ENCODE results near the gene ERVK3-1. TPM values are rescaled to one million over a fixed set of nuclear protein-coding genes. Genes with fewer than 3 reads are reported as not detected.
A peak's percentile ranks its signal among the peaks of the same experiment; 100 is the strongest.

ERVK3-1 gene
- total RNA-seq, 2 donors from 2014 or later = 40.1 to 54.5 TPM

GRCh38 chr19:58277197-58277596, 28.0 kb upstream of the ERVK3-1 start:
- no peak for DNase-seq (ENCODE audit: low spot score)
- 91% methylated on average over 7 of the region's 7 CpGs for WGBS
- Histone ChIP-seq H3K9me3 (no peaks in the 10 kb centered on the region), H3K36me3 (no peaks in the 10 kb centered on the region), H3K4me1 (replicated peaks) (peaks cover 4% of the 10 kb centered on the region), H3K27ac (no peak overlapping the region), H3K4me3 (no peak overlapping the region), H3K27me3 (replicated peaks; ENCODE audit: insufficient read depth) (no peaks in the 10 kb centered on the region)
- TF ChIP-seq POLR2A (IDR thresholded peaks at IDR 0.05) = no peak
- no peak for TF ChIP-seq CTCF (IDR thresholded peaks at IDR 0.05)
- no peak for TF ChIP-seq POLR2AphosphoS5 (IDR thresholded peaks at IDR 0.05)
- intact Hi-C loops (cut with DNase I) = no loop called here

- no peak for DNase-seq (ENCODE audit: low spot score)
- WGBS = 40% methylated on average over 25 of the region's 25 CpGs
- no peaks in the 10 kb centered on the region for H3K9me3 ChIP-seq
- H3K4me1 ChIP-seq (replicated peaks) = peaks cover 4% of the 10 kb centered on the region
- TF ChIP-seq POLR2AphosphoS5 (IDR thresholded peaks at IDR 0.05) = no peak
- no peak for TF ChIP-seq POLR2A (IDR thresholded peaks at IDR 0.05)
- no peak for TF ChIP-seq CTCF (IDR thresholded peaks at IDR 0.05)
- peak overlapping the region; percentile 81 to 94 for H3K4me3 ChIP-seq
- intact Hi-C loops (cut with DNase I) = no loop called here
- H3K27ac ChIP-seq = peak overlapping the region; percentile 82 to 85
- H3K27me3 ChIP-seq (replicated peaks; ENCODE audit: insufficient read depth) = no peaks in the 10 kb centered on the region
- H3K36me3 ChIP-seq = no peaks in the 10 kb centered on the region
Observed at GRCh38 chr19:58277748-58278540, 27.2 kb upstream of the ERVK3-1 start.

GRCh38 chr19:58278541-58279041, 26.6 kb upstream of the ERVK3-1 start, which contains the start of gene ZNF8:
TSS of gene ZNF8 (plus strand) at chr19:58278955. CDS start at chr19:58279082, 127 bp downstream.
- under 1% methylated on average over 35 of the region's 42 CpGs for WGBS
- no peaks in the 10 kb centered on the region for H3K9me3 ChIP-seq
- no peaks in the 10 kb centered on the region for H3K36me3 ChIP-seq
- peak within 1 kb of the TSS; percentile 81 to 94 for H3K4me3 ChIP-seq
- peak within 1 kb of the TSS; percentile 82 to 85 for H3K27ac ChIP-seq
- TF ChIP-seq CTCF (IDR thresholded peaks at IDR 0.05) (peak in 1 of 4 experiments; percentile 23), POLR2A (IDR thresholded peaks at IDR 0.05) (peak; percentile 63), POLR2AphosphoS5 (IDR thresholded peaks at IDR 0.05) (peak; percentile 97)
- peaks cover 4% of the 10 kb centered on the region for H3K4me1 ChIP-seq (replicated peaks)
- intact Hi-C loops (cut with DNase I) = no loop called here
- H3K27me3 ChIP-seq (replicated peaks; ENCODE audit: insufficient read depth) = no peaks in the 10 kb centered on the region
- peak; percentile 95 for DNase-seq (ENCODE audit: low spot score)

GRCh38 chr19:58279042-58279924, 25.9 kb upstream of the ERVK3-1 start:
- H3K27ac ChIP-seq = peak overlapping the region; percentile 82 to 85
- peak; percentile 36 for DNase-seq (ENCODE audit: low spot score)
- WGBS = 3% methylated on average over 59 of the region's 60 CpGs
- no peak for TF ChIP-seq CTCF (IDR thresholded peaks at IDR 0.05)
- TF ChIP-seq POLR2AphosphoS5 (IDR thresholded peaks at IDR 0.05) = no peak
- TF ChIP-seq POLR2A (IDR thresholded peaks at IDR 0.05) = no peak
- no peaks in the 10 kb centered on the region for H3K9me3 ChIP-seq
- intact Hi-C loops (cut with DNase I) = no loop called here
- peaks cover 4% of the 10 kb centered on the region for H3K4me1 ChIP-seq (replicated peaks)
- H3K36me3 ChIP-seq = no peaks in the 10 kb centered on the region
- H3K4me3 ChIP-seq = peak overlapping the region; percentile 81 to 94
- H3K27me3 ChIP-seq (replicated peaks; ENCODE audit: insufficient read depth) = no peaks in the 10 kb centered on the region

Measured in prostate gland (tissue), 2 donors.